SK-N-SH (cell line): ENCODE measurements around the gene PTMS. TPM values are rescaled to one million over a fixed set of nuclear protein-coding genes. Genes with fewer than 3 reads are reported as not detected.
A peak's percentile ranks its signal among the peaks of the same experiment; 100 is the strongest.

Experiments
- CTCF ChIA-PET: fragments of 300-600, 350-600 bp; formaldehyde crosslinking; extraction: SDS; loops from one replicate; lab custom pipeline; 2021; lab: Yijun Ruan, JAX
- POLR2A ChIA-PET: fragments of 350-600 bp; sonication (Branson Sonifier 250); formaldehyde crosslinking; extraction: SDS; loops from one replicate; lab custom pipeline; 2020; ENCODE audit warnings: antibody characterized with exemption, inconsistent platforms; lab: Yijun Ruan, JAX
- DNase-seq: peaks from one replicate; pipeline ENCODE4 v3.0.0; 2012
- H2AFZ ChIP-seq: fragments of 200-600 bp; sonication (generic); 2 replicates; pipeline ENCODE4 v1.8.1; 2016; ENCODE audit warnings: antibody characterized with exemption, mild to moderate bottlenecking, low read depth
- H3F3A ChIP-seq: fragments of 200-600 bp; sonication (generic); replicated peaks from 2 replicates; pipeline ENCODE3; 2016; ENCODE audit warnings: antibody characterized with exemption, mild to moderate bottlenecking; ENCODE audit not compliant: insufficient read depth
- H3K27ac ChIP-seq, 2 experiments: fragments of 200-500 bp in 1 of 2; fragments of 200-600 bp in 1 of 2; sonication (Bioruptor generic) in 1 of 2; sonication (generic), shearing (Covaris generic) in 1 of 2; 2 replicates each; pipeline versions ENCODE4 v1.5.1 to v1.6.1; 2014 to 2016; ENCODE audit warnings: low read depth in 2 of 2, inconsistent platforms in 1 of 2, low read length in 1 of 2, mild to moderate bottlenecking in 1 of 2, mixed read lengths in 1 of 2
- H3K27me3 ChIP-seq: fragments of 200-600 bp; sonication (generic), shearing (Covaris generic); 2 replicates; pipeline ENCODE4 v1.6.1; 2016; ENCODE audit warnings: mixed run types; ENCODE audit not compliant: insufficient read depth
- H3K36me3 ChIP-seq, 2 experiments: fragments of 200-500 bp in 1 of 2; fragments of 200-600 bp in 1 of 2; sonication (Bioruptor generic) in 1 of 2; sonication (generic) in 1 of 2; replicated peaks in 1 of 2; 2 replicates each; pipeline versions ENCODE3 to v1.5.1; 2014 to 2016; ENCODE audit warnings: low read length in 1 of 2, mild to moderate bottlenecking in 1 of 2; ENCODE audit not compliant: insufficient read depth in 2 of 2, control insufficient read depth in 1 of 2
- H3K4me1 ChIP-seq, 2 experiments: fragments of 200-500 bp in 1 of 2; fragments of 200-600 bp in 1 of 2; sonication (Bioruptor generic) in 1 of 2; sonication (generic), shearing (Covaris generic) in 1 of 2; 2 replicates each; pipeline versions ENCODE4 v1.5.1 to v1.6.1; 2014 to 2016; ENCODE audit warnings: low read depth in 1 of 2, low read length in 1 of 2, mixed run types in 1 of 2; ENCODE audit not compliant: insufficient read depth in 2 of 2, control insufficient read depth in 1 of 2
- H3K4me2 ChIP-seq: fragments of 200-600 bp; sonication (generic), shearing (Covaris generic); 2 replicates; pipeline ENCODE4 v1.6.1; 2017; ENCODE audit warnings: mixed run types
- H3K4me3 ChIP-seq, 2 experiments: fragments of 200-500 bp in 1 of 2; fragments of 200-600 bp in 1 of 2; sonication (Bioruptor generic) in 1 of 2; sonication (generic), shearing (Covaris generic) in 1 of 2; 2 replicates each; pipeline versions ENCODE4 v1.5.1 to v1.8.1; 2014 to 2016; ENCODE audit warnings: low read depth in 2 of 2, inconsistent platforms in 1 of 2, low read length in 1 of 2, mild to moderate bottlenecking in 1 of 2, mixed read lengths in 1 of 2, moderate library complexity in 1 of 2
- H3K79me2 ChIP-seq: fragments of 200-600 bp; sonication (generic); 2 replicates; pipeline ENCODE4 v1.8.1; 2017; ENCODE audit warnings: mild to moderate bottlenecking; ENCODE audit not compliant: insufficient read depth
- H3K9ac ChIP-seq: fragments of 200-600 bp; sonication (generic); 2 replicates; pipeline ENCODE4 v1.6.1; 2017; ENCODE audit warnings: mixed run types
- H3K9me2 ChIP-seq: fragments of 200-600 bp; sonication (generic); 2 replicates; pipeline ENCODE4 v1.6.1; 2017; ENCODE audit warnings: mixed run types
- H3K9me3 ChIP-seq: fragments of 200-600 bp; sonication (generic); 2 replicates; pipeline ENCODE4 v1.6.1; 2017; ENCODE audit warnings: mixed run types, mild to moderate bottlenecking, moderate library complexity
- H4K20me1 ChIP-seq: fragments of 200-600 bp; sonication (generic); 2 replicates; pipeline ENCODE4 v1.6.1; 2017; ENCODE audit warnings: mild to moderate bottlenecking, mixed run types; ENCODE audit not compliant: insufficient read depth
- CHD2 ChIP-seq: fragments of 150-350 bp; IDR thresholded peaks from 2 replicates; pipeline ENCODE4 v1.6.1; 2018; ENCODE audit warnings: low read length; ENCODE audit not compliant: partially characterized antibody
- ELF1 ChIP-seq: IDR thresholded peaks from 2 replicates; pipeline ENCODE4 v1.4.0; 2012
- EP300 ChIP-seq, 2 experiments: IDR thresholded peaks; 2 replicates each; pipeline versions ENCODE4 v1.4.0 to v1.6.1; 2012; ENCODE audit warnings: borderline replicate concordance in 1 of 2, low read depth in 1 of 2, low read length in 1 of 2
- EZH2phosphoT487 ChIP-seq: fragments of 200-600 bp; sonication (generic); IDR thresholded peaks from 2 replicates; pipeline ENCODE4 v1.6.1; 2017; ENCODE audit warnings: low read depth, mixed run types, mild to moderate bottlenecking, antibody characterized with exemption, moderate library complexity, borderline replicate concordance
- FOSL2 ChIP-seq: IDR thresholded peaks from 2 replicates; pipeline ENCODE4 v1.4.0; 2012; ENCODE audit warnings: low read depth, mild to moderate bottlenecking, moderate library complexity, borderline replicate concordance
- FOXJ3 ChIP-seq: sonication (generic); formaldehyde crosslinking; IDR thresholded peaks from 2 replicates; pipeline ENCODE4 v1.5.1; 2020; ENCODE audit warnings: mild to moderate bottlenecking, missing genetic modification reagents
- FOXM1 ChIP-seq: IDR thresholded peaks from 2 replicates; pipeline ENCODE4 v1.4.0; 2012; ENCODE audit warnings: low read depth, mild to moderate bottlenecking
- GABPA ChIP-seq: IDR thresholded peaks from 2 replicates; pipeline ENCODE4 v1.4.0; 2012; ENCODE audit warnings: low read depth, mild to moderate bottlenecking
- GATA2 ChIP-seq: sonication (generic); formaldehyde crosslinking; IDR thresholded peaks from 2 replicates; pipeline ENCODE4 v1.5.0; 2020; ENCODE audit warnings: mild to moderate bottlenecking, missing genetic modification reagents
- MXI1 ChIP-seq: IDR thresholded peaks from 2 replicates; pipeline ENCODE4 v1.6.1; 2012; ENCODE audit warnings: mild to moderate bottlenecking, low read depth, low read length, improper control_type of control experiment
- NFIC ChIP-seq: IDR thresholded peaks from 2 replicates; pipeline ENCODE4 v1.4.0; 2012; ENCODE audit warnings: borderline replicate concordance
- NRF1 ChIP-seq: IDR thresholded peaks from 2 replicates; pipeline ENCODE4 v1.6.1; 2012; ENCODE audit warnings: low read depth, mild to moderate bottlenecking, low read length
- RAD21 ChIP-seq: IDR thresholded peaks from 2 replicates; pipeline ENCODE4 v1.6.1; 2012; ENCODE audit warnings: mild to moderate bottlenecking, low read length
- SMC3 ChIP-seq: IDR thresholded peaks from 2 replicates; pipeline ENCODE4 v1.6.1; 2012; ENCODE audit warnings: low read depth, low read length, improper control_type of control experiment
- WGBS: methylation state at CpG from one replicate; pipeline ENCODE4 v1.1.6; 2017; ENCODE audit warnings: low lambda C conversion rate; 5-methylcytosine and 5-hydroxymethylcytosine counted together
- polyA plus RNA-seq, 3 experiments: library from polyadenylated mRNA; depleted of rRNA; stranded (reverse); fragments of >200 nt; gene quantifications; 2 replicates each; pipeline ENCODE4 v1.2.3, GENCODE V29; 2012
- TF ChIP-seq, protein P1 (sequence below): IDR thresholded peaks from 2 replicates; pipeline ENCODE4 v1.4.0; 2012; ENCODE audit warnings: low read depth, borderline replicate concordance
- TF ChIP-seq, protein P2 (sequence below): fragments of 150-350 bp; IDR thresholded peaks from 2 replicates; pipeline ENCODE4 v1.6.1; 2017; ENCODE audit warnings: antibody characterized with exemption, low read length, low read depth, borderline replicate concordance
- TF ChIP-seq, protein P3 (sequence below): IDR thresholded peaks from 2 replicates; pipeline ENCODE4; 2012
- TF ChIP-seq, protein P4 (sequence below): IDR thresholded peaks from 2 replicates; pipeline ENCODE4 v1.6.1; 2012; ENCODE audit warnings: mild to moderate bottlenecking, low read depth, low read length, moderate library complexity

PTMS gene
- polyA plus RNA-seq, 1 of the 3 experiments (the other 2 are of a cell fraction): 661 TPM

DNA sequence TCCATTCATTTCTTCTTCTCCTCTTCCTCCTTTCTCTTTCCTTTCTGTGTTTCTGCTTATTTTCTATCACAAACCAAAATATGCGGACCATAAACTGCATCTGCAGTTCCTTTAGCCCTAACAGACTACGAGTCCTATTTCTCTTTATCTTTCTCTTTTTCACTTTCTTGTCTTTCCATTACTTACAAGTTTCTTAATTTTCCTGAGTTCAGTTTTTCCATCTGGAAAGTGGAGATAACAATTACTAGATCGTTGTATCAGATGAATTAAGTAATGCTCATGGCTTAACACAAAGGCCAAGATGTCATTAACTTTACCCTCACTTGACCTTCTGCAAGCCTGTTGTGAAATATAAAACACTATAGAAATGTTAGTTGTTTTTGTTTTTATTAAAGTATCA is 43.3 kb upstream of the PTMS start:
- no peaks in the 10 kb centered on the region for H3K9me2 ChIP-seq
- H3F3A ChIP-seq: peaks cover 14% of the 10 kb centered on the region
- no peaks in the 10 kb centered on the region for H3K27me3 ChIP-seq
- no peak for TF ChIP-seq FOSL2
- TF ChIP-seq, protein P1, sequence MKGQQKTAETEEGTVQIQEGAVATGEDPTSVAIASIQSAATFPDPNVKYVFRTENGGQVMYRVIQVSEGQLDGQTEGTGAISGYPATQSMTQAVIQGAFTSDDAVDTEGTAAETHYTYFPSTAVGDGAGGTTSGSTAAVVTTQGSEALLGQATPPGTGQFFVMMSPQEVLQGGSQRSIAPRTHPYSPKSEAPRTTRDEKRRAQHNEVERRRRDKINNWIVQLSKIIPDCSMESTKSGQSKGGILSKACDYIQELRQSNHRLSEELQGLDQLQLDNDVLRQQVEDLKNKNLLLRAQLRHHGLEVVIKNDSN: no peak
- TF ChIP-seq FOXJ3 (CRISPR knock-in tag): no peak
- no peak for TF ChIP-seq EZH2phosphoT487
- TF ChIP-seq, protein P2, sequence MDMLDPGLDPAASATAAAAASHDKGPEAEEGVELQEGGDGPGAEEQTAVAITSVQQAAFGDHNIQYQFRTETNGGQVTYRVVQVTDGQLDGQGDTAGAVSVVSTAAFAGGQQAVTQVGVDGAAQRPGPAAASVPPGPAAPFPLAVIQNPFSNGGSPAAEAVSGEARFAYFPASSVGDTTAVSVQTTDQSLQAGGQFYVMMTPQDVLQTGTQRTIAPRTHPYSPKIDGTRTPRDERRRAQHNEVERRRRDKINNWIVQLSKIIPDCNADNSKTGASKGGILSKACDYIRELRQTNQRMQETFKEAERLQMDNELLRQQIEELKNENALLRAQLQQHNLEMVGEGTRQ: no peak
- no peak for TF ChIP-seq CHD2
- no peak for TF ChIP-seq NRF1
- no peak for TF ChIP-seq GABPA
- TF ChIP-seq SMC3: no peak
- TF ChIP-seq NFIC: no peak
- TF ChIP-seq RAD21: no peak
- no peak for TF ChIP-seq ELF1
- CTCF ChIA-PET: interaction anchor here (0.6 to 3.3 kb wide), 8 partner anchors 12 to 221 kb away, joined by 3 to 20 read pairs (median 4); partner anchors contain the start of genes C12orf57, MLF2, PTMS and RNU7-1
- peaks cover 17% of the 10 kb centered on the region; the same call in 1 of the 2 replicates for H3K79me2 ChIP-seq
- H2AFZ ChIP-seq: peak overlapping the region; percentile 97; the same call in 1 of the 2 replicates
- H3K36me3 ChIP-seq: peaks cover 5 to 6% of the 10 kb centered on the region in 2 experiments
- no peaks in the 10 kb centered on the region for H3K9me3 ChIP-seq
- H3K4me3 ChIP-seq: no peak overlapping the region
- WGBS: 72% methylated on average over 3 of the region's 3 CpGs
- peaks cover 0 to 9% of the 10 kb centered on the region in 2 experiments; a peak in 1 of 4 replicates for H3K4me1 ChIP-seq
- DNase-seq: no peak
- no peak overlapping the region; a peak in 1 of 4 replicates for H3K27ac ChIP-seq
- POLR2A ChIA-PET: interaction anchor here (1.5 to 2.6 kb wide), 4 partner anchors 24 to 109 kb away, joined by 8 to 50 read pairs (median 23); partner anchors contain the start of genes MLF2 and ZNF384
- no peak overlapping the region for H3K9ac ChIP-seq
- no peaks in the 10 kb centered on the region for H4K20me1 ChIP-seq
- no peak overlapping the region for H3K4me2 ChIP-seq

DNA sequence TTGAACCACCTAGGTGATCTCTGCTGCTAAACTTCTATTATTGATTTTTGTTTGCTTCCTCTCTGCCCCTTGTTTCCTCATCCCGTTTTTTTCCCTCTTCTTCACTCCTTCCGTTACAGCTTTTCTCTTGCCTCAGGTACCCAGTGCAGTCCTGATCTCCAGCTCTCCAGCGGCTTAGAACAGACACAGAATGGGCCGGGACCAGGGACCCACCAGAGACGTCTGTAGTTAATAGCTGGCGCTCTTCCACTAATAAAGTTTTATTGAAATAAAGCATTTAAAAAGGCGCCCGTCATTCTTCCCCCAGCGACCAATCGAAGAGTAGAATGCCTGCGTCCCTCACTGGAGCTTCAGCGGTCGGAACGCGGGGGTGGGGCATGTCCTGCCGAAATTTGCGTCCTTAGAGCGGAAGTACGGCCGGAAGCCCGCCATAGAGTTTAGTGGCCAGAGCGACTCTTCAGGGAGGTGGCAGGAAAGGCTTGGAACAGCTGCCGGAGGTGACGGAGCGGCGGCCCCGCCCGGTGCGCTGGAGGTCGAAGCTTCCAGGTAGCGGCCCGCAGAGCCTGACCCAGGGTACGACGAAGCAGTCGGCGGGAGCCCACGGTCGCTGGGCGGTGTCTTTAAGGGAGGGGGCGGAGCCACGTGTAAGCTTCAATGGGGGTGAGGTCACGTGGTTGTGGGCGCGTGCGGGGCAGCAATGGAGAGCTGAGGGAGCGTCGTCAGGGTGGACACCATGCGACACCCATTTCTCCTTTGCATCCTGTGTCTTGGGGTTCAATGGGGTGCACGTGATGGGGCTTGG is 42.4 kb upstream of the PTMS start, which contains the start of gene COPS7A:
Gene COPS7A, plus strand, starts transcription at position 440 of the 802 bp plus-strand sequence. CDS start 611 bp downstream, outside the sequence.
- H3K9me3 ChIP-seq: no peaks in the 10 kb centered on the region
- POLR2A ChIA-PET: interaction anchor here (0.6 to 2.6 kb wide), 24 partner anchors 9 to 220 kb away, joined by 3 to 50 read pairs (median 4); partner anchors contain the start of genes C12orf57, CDCA3, GAPDH and MLF2
- H4K20me1 ChIP-seq: no peaks in the 10 kb centered on the region
- peak within 1 kb of the TSS; percentile 97 for H2AFZ ChIP-seq
- H3K79me2 ChIP-seq: peaks cover 17% of the 10 kb centered on the region; the same call in 1 of the 2 replicates
- H3F3A ChIP-seq: peaks cover 17% of the 10 kb centered on the region
- H3K27me3 ChIP-seq: no peaks in the 10 kb centered on the region
- WGBS: 2% methylated on average over 15 of the region's 49 CpGs
- peak within 1 kb of the TSS; percentile 66 for H3K9ac ChIP-seq
- CTCF ChIA-PET: interaction anchor here (0.6 to 3.3 kb wide), 17 partner anchors 10 to 259 kb away, joined by 3 to 20 read pairs (median 4); partner anchors contain the start of genes C12orf57, MLF2, PTMS and RNU7-1
- no peaks in the 10 kb centered on the region for H3K9me2 ChIP-seq
- peaks cover 9 to 15% of the 10 kb centered on the region in 2 experiments for H3K36me3 ChIP-seq
- peak within 1 kb of the TSS; percentile 57 to 65 for H3K4me3 ChIP-seq
- peak; percentile 96 for DNase-seq
- peak within 1 kb of the TSS; percentile 84 to 87 for H3K27ac ChIP-seq
- peak within 1 kb of the TSS; percentile 86 for H3K4me2 ChIP-seq
- peaks cover 0 to 9% of the 10 kb centered on the region in 2 experiments; a peak in 1 of 4 replicates for H3K4me1 ChIP-seq
- no peak for TF ChIP-seq GATA2 (CRISPR knock-in tag)
- TF ChIP-seq MXI1: peak; percentile 97
- TF ChIP-seq FOXM1: no peak
- no peak for TF ChIP-seq EP300 (IDR thresholded peaks at IDR 0.05; ENCODE audit: borderline replicate concordance in 1 of 2, low read depth in 1 of 2, low read length in 1 of 2)
- TF ChIP-seq, protein P3, sequence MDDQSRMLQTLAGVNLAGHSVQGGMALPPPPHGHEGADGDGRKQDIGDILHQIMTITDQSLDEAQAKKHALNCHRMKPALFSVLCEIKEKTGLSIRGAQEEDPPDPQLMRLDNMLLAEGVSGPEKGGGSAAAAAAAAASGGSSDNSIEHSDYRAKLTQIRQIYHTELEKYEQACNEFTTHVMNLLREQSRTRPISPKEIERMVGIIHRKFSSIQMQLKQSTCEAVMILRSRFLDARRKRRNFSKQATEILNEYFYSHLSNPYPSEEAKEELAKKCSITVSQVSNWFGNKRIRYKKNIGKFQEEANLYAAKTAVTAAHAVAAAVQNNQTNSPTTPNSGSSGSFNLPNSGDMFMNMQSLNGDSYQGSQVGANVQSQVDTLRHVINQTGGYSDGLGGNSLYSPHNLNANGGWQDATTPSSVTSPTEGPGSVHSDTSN: peak; percentile 93
- 0 out of 2 replicates have a peak, but pooled peaks have one; percentile 11 for TF ChIP-seq SMC3
- TF ChIP-seq, protein P4, sequence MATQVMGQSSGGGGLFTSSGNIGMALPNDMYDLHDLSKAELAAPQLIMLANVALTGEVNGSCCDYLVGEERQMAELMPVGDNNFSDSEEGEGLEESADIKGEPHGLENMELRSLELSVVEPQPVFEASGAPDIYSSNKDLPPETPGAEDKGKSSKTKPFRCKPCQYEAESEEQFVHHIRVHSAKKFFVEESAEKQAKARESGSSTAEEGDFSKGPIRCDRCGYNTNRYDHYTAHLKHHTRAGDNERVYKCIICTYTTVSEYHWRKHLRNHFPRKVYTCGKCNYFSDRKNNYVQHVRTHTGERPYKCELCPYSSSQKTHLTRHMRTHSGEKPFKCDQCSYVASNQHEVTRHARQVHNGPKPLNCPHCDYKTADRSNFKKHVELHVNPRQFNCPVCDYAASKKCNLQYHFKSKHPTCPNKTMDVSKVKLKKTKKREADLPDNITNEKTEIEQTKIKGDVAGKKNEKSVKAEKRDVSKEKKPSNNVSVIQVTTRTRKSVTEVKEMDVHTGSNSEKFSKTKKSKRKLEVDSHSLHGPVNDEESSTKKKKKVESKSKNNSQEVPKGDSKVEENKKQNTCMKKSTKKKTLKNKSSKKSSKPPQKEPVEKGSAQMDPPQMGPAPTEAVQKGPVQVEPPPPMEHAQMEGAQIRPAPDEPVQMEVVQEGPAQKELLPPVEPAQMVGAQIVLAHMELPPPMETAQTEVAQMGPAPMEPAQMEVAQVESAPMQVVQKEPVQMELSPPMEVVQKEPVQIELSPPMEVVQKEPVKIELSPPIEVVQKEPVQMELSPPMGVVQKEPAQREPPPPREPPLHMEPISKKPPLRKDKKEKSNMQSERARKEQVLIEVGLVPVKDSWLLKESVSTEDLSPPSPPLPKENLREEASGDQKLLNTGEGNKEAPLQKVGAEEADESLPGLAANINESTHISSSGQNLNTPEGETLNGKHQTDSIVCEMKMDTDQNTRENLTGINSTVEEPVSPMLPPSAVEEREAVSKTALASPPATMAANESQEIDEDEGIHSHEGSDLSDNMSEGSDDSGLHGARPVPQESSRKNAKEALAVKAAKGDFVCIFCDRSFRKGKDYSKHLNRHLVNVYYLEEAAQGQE: 0 out of 2 replicates have a peak, but pooled peaks have one; percentile 31
